GM21825 (cell line): ENCODE data around the gene CPA4.

Experiments
- ATAC-seq: cut with Tn5 transposase; IDR thresholded peaks from one replicate; pipeline ENCODE4 v1.9.1; 2021; ENCODE audit warnings: mild to moderate bottlenecking, moderate library complexity; ENCODE audit not compliant: unreplicated experiment

The CPA4 gene

GRCh38 chr7:130362251-130362816, 69.4 kb downstream of the CPA4 start:
- ATAC-seq, result no peak

- peak; percentile 44 for ATAC-seq
Observed at GRCh38 chr7:130363026-130363847, 70.3 kb downstream of the CPA4 start.

GRCh38 chr7:130364451-130364850, 71.5 kb downstream of the CPA4 start:
- ATAC-seq, result no peak

GRCh38 chr7:130365088-130365487, 72.1 kb downstream of the CPA4 start:
- ATAC-seq, result no peak

- ATAC-seq, result peak; percentile 42
Observed at GRCh38 chr7:130365511-130366441, 72.8 kb downstream of the CPA4 start.

- no peak for ATAC-seq
Observed at GRCh38 chr7:130366564-130366963, 73.6 kb downstream of the CPA4 start.

GRCh38 chr7:130367088-130367755, 74.3 kb downstream of the CPA4 start:
- ATAC-seq, result no peak

- no peak for ATAC-seq
Observed at GRCh38 chr7:130367836-130368746, 75.1 kb downstream of the CPA4 start.

- no peak for ATAC-seq
Observed at GRCh38 chr7:130369110-130369711, 76.2 kb downstream of the CPA4 start.

- no peak for ATAC-seq
Observed at GRCh38 chr7:130369831-130370550, 77.0 kb downstream of the CPA4 start.

- ATAC-seq, result no peak
Observed at GRCh38 chr7:130371046-130371445, 78.1 kb downstream of the CPA4 start.

GRCh38 chr7:130372402-130373165, 79.6 kb downstream of the CPA4 start:
- no peak for ATAC-seq
